ENCODE results near the gene LIN7B.

DNA sequence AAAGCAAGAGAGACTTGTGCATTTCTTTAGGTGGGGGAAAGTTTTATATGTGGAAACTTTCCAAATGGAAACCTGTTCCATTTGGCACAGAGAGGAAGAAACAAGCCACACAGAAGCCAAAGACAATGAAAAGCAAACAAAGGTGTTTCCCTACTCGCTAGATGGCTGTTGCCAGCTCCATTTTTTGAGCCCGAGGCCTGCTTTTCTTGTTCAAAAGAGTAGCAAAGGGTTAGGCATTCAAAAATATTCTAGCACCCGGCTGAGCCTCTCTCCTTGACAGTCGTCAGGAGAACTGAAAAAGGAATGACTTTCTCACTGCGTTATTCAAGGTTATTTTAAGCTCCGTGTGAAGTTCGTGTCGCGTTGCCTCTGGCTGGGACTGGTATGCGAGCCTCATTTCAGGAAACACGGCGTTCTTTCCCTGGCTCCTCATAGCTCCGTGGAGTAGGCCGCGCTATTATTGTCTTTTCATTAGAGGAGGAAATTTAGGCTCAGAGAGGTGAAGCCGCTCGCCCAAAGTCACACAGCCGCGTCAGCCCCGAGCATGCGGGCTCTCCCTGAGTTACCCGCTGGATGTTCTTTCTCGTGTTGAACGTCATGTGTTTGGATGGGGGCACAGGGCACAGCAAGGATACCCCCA lies 51.1 kb downstream of the LIN7B start:
- TF ChIP-seq, protein P1, sequence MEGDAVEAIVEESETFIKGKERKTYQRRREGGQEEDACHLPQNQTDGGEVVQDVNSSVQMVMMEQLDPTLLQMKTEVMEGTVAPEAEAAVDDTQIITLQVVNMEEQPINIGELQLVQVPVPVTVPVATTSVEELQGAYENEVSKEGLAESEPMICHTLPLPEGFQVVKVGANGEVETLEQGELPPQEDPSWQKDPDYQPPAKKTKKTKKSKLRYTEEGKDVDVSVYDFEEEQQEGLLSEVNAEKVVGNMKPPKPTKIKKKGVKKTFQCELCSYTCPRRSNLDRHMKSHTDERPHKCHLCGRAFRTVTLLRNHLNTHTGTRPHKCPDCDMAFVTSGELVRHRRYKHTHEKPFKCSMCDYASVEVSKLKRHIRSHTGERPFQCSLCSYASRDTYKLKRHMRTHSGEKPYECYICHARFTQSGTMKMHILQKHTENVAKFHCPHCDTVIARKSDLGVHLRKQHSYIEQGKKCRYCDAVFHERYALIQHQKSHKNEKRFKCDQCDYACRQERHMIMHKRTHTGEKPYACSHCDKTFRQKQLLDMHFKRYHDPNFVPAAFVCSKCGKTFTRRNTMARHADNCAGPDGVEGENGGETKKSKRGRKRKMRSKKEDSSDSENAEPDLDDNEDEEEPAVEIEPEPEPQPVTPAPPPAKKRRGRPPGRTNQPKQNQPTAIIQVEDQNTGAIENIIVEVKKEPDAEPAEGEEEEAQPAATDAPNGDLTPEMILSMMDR (IDR thresholded peaks at IDR 0.05; ENCODE audit: low read depth, low read length, poor library complexity, severe bottlenecking), result no peak
- TF ChIP-seq EZH2phosphoT487 (IDR thresholded peaks at IDR 0.05; ENCODE audit: borderline replicate concordance, low read length), result no peak

All from DOHH2 (cell line).